ENCODE data around the gene APBA2. TPM values are rescaled to one million over a fixed set of nuclear protein-coding genes. Genes with fewer than 3 reads are reported as not detected.

The APBA2 gene
- total RNA-seq, 1 donor from 2014 or later = 51.4 TPM

- DNase-seq (ENCODE audit: low read depth) = no peak
- H3K4me3 ChIP-seq (ENCODE audit: low read depth, low read length) = no peak overlapping the region
- peaks cover 1% of the 10 kb centered on the region for H3K36me3 ChIP-seq (ENCODE audit: control insufficient read depth, insufficient read depth, low read length)
- H3K27me3 ChIP-seq (ENCODE audit: control insufficient read depth, insufficient read depth, low read length) = no peaks in the 10 kb centered on the region
- TF ChIP-seq CTCF (IDR thresholded peaks at IDR 0.05; ENCODE audit: insufficient read depth, low read length, poor library complexity, severe bottlenecking) = no peak
Measured at GRCh38 chr15:29106551-29107290, 220.9 kb downstream of the APBA2 start.

- Histone ChIP-seq H3K36me3 (ENCODE audit: control insufficient read depth, insufficient read depth, low read length) (peaks cover 1% of the 10 kb centered on the region), H3K27me3 (ENCODE audit: control insufficient read depth, insufficient read depth, low read length) (no peaks in the 10 kb centered on the region), H3K4me3 (ENCODE audit: low read depth, low read length) (no peak overlapping the region)
- no peak for DNase-seq (ENCODE audit: low read depth)
- no peak for TF ChIP-seq CTCF (IDR thresholded peaks at IDR 0.05; ENCODE audit: insufficient read depth, low read length, poor library complexity, severe bottlenecking)
Measured at GRCh38 chr15:29107291-29107890, 221.6 kb downstream of the APBA2 start.

- DNase-seq (ENCODE audit: low read depth) = no peak
- Histone ChIP-seq H3K27me3 (ENCODE audit: control insufficient read depth, insufficient read depth, low read length) (no peaks in the 10 kb centered on the region), H3K4me3 (ENCODE audit: low read depth, low read length) (no peak overlapping the region), H3K36me3 (ENCODE audit: control insufficient read depth, insufficient read depth, low read length) (peaks cover 1% of the 10 kb centered on the region)
- no peak for TF ChIP-seq CTCF (IDR thresholded peaks at IDR 0.05; ENCODE audit: insufficient read depth, low read length, poor library complexity, severe bottlenecking)
Measured at GRCh38 chr15:29107971-29108645, 222.3 kb downstream of the APBA2 start.

- Histone ChIP-seq H3K27me3 (ENCODE audit: control insufficient read depth, insufficient read depth, low read length) (peaks cover 2% of the 10 kb centered on the region), H3K4me3 (ENCODE audit: low read depth, low read length) (no peak overlapping the region), H3K36me3 (ENCODE audit: control insufficient read depth, insufficient read depth, low read length) (peaks cover 1% of the 10 kb centered on the region)
- DNase-seq (ENCODE audit: low read depth) = no peak
- TF ChIP-seq CTCF (IDR thresholded peaks at IDR 0.05; ENCODE audit: insufficient read depth, low read length, poor library complexity, severe bottlenecking) = no peak
Measured at GRCh38 chr15:29109762-29110161, 224.0 kb downstream of the APBA2 start.

- Histone ChIP-seq H3K36me3 (ENCODE audit: control insufficient read depth, insufficient read depth, low read length) (peaks cover 1% of the 10 kb centered on the region), H3K27me3 (ENCODE audit: control insufficient read depth, insufficient read depth, low read length) (peaks cover 2% of the 10 kb centered on the region), H3K4me3 (ENCODE audit: low read depth, low read length) (no peak overlapping the region)
- no peak for DNase-seq (ENCODE audit: low read depth)
- TF ChIP-seq CTCF (IDR thresholded peaks at IDR 0.05; ENCODE audit: insufficient read depth, low read length, poor library complexity, severe bottlenecking) = no peak
Measured at GRCh38 chr15:29110176-29110575, 224.4 kb downstream of the APBA2 start.
